KMS-11 (cell line): ENCODE measurements around the gene DMD.

Experiments used
- H2AFZ ChIP-seq: fragments of 200-600 bp; sonication (generic); 2 replicates; pipeline ENCODE4 v1.6.1; 2016; ENCODE audit warnings: antibody characterized with exemption, mixed run types, low read depth
- H3K27ac ChIP-seq: fragments of 200-600 bp; sonication (generic); 2 replicates; pipeline ENCODE4 v1.6.1; 2016; ENCODE audit warnings: mild to moderate bottlenecking, mixed run types
- H3K27me3 ChIP-seq: fragments of 200-600 bp; sonication (generic); 2 replicates; pipeline ENCODE4 v1.6.1; 2017; ENCODE audit warnings: mild to moderate bottlenecking, low read depth, mixed run types, moderate library complexity; ENCODE audit not compliant: insufficient read depth
- H3K36me3 ChIP-seq: fragments of 200-600 bp; sonication (generic); 2 replicates; pipeline ENCODE4 v1.6.1; 2017; ENCODE audit warnings: mild to moderate bottlenecking, mixed run types; ENCODE audit not compliant: insufficient read depth
- H3K4me1 ChIP-seq: fragments of 200-600 bp; sonication (generic); 2 replicates; pipeline ENCODE4 v1.6.1; 2016; ENCODE audit warnings: mild to moderate bottlenecking, low read depth, mixed run types; ENCODE audit not compliant: poor library complexity, severe bottlenecking
- H3K4me2 ChIP-seq: fragments of 200-600 bp; sonication (generic); 2 replicates; pipeline ENCODE4 v1.7.0; 2016; ENCODE audit warnings: mild to moderate bottlenecking, mixed run types
- H3K4me3 ChIP-seq: fragments of 200-600 bp; sonication (generic); IDR thresholded peaks from 2 replicates; pipeline ENCODE4 v1.6.1; 2017; ENCODE audit warnings: low read depth, low read length, mixed read lengths; ENCODE audit not compliant: insufficient read depth
- H3K79me2 ChIP-seq: fragments of 200-600 bp; sonication (generic); 2 replicates; pipeline ENCODE4 v1.6.1; 2016; ENCODE audit warnings: low read depth, mixed run types; ENCODE audit not compliant: insufficient read depth
- H3K9ac ChIP-seq: fragments of 200-600 bp; sonication (generic); 2 replicates; pipeline ENCODE4 v1.6.1; 2016; ENCODE audit warnings: mild to moderate bottlenecking, mixed run types
- H4K20me1 ChIP-seq: fragments of 200-600 bp; sonication (generic); 2 replicates; pipeline ENCODE4 v1.6.1; 2016; ENCODE audit warnings: mild to moderate bottlenecking, mixed run types; ENCODE audit not compliant: insufficient read depth
- CTCF ChIP-seq: fragments of 200-600 bp; sonication (generic); conservative IDR thresholded peaks from 2 replicates; pipeline ENCODE4 v1.6.1; 2017; ENCODE audit warnings: low read depth, mild to moderate bottlenecking, antibody characterized with exemption, low read length, moderate library complexity, mixed read lengths

Gene DMD

GRCh38 chrX:32948130-32948529 lies 263.2 kb downstream of the DMD start:
- no peaks in the 10 kb centered on the region for H3K36me3 ChIP-seq
- H3K4me2 ChIP-seq, result no peak overlapping the region
- H3K27ac ChIP-seq, result no peak overlapping the region
- no peaks in the 10 kb centered on the region for H4K20me1 ChIP-seq
- no peak overlapping the region for H2AFZ ChIP-seq
- no peaks in the 10 kb centered on the region for H3K4me1 ChIP-seq
- no peaks in the 10 kb centered on the region for H3K27me3 ChIP-seq
- TF ChIP-seq CTCF, result no peak
- H3K4me3 ChIP-seq, result no peak overlapping the region
- no peak overlapping the region for H3K9ac ChIP-seq
- no peaks in the 10 kb centered on the region for H3K79me2 ChIP-seq

DNA sequence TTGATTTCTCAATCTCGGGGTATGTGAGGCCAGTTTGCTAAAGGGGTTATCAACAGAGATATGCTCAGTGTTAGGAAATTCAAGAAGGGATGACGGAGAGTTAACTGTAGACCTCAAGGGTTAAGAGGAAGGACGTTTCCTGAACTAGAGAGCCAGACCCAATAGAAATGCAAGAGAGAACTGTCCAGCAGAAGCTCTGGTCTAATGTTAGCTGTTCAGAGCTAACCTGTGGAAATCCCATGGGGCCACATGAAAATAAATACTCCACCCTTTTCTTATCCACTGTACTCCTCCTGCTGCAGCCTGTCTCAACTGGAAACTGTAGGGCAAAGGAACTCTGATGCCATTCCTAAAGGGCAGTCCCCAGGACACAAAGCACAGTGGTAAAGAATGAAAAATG lies 274.3 kb downstream of the DMD start:
- Histone ChIP-seq H3K9ac (no peak overlapping the region), H3K4me2 (no peak overlapping the region), H3K4me1 (no peaks in the 10 kb centered on the region), H4K20me1 (no peaks in the 10 kb centered on the region), H3K4me3 (no peak overlapping the region), H3K79me2 (no peaks in the 10 kb centered on the region), H3K27ac (no peak overlapping the region), H2AFZ (no peak overlapping the region), H3K36me3 (no peaks in the 10 kb centered on the region), H3K27me3 (no peaks in the 10 kb centered on the region)
- TF ChIP-seq CTCF, result no peak

- Histone ChIP-seq H3K79me2 (no peaks in the 10 kb centered on the region), H3K36me3 (no peaks in the 10 kb centered on the region), H3K4me1 (no peaks in the 10 kb centered on the region), H2AFZ (no peak overlapping the region), H4K20me1 (no peaks in the 10 kb centered on the region), H3K4me2 (no peak overlapping the region), H3K9ac (no peak overlapping the region), H3K27me3 (no peaks in the 10 kb centered on the region), H3K27ac (no peak overlapping the region), H3K4me3 (no peak overlapping the region)
- TF ChIP-seq CTCF, result no peak
Measured at GRCh38 chrX:32933548-32933947, 277.8 kb downstream of the DMD start.

DNA sequence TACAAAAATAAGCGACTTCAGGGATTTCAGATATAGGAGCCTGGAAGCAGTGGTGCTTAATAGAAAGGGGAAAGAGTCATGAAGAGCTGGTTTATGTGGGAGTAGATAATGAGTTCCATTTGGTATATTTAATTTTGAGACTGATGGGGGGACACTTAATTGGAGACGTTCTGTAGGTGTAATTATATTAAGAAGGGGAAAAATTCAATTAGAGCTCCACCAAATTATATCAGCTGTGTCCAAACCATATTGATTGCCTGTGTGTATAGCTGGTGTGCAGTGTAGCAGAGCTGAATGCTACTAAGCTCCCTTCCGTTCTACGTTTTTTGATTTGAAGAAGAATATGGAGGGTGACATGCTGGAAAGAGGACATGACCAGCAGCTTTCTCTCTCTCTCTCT lies 282.3 kb downstream of the DMD start:
- Histone ChIP-seq H2AFZ (no peak overlapping the region), H3K36me3 (no peaks in the 10 kb centered on the region), H3K4me1 (no peaks in the 10 kb centered on the region), H3K4me3 (no peak overlapping the region), H3K79me2 (no peaks in the 10 kb centered on the region), H4K20me1 (no peaks in the 10 kb centered on the region), H3K27me3 (no peaks in the 10 kb centered on the region), H3K27ac (no peak overlapping the region), H3K4me2 (no peak overlapping the region), H3K9ac (no peak overlapping the region)
- no peak for TF ChIP-seq CTCF

- no peaks in the 10 kb centered on the region for H4K20me1 ChIP-seq
- no peaks in the 10 kb centered on the region for H3K27me3 ChIP-seq
- H3K4me1 ChIP-seq, result no peaks in the 10 kb centered on the region
Measured at GRCh38 chrX:32896088-32896487, 315.3 kb downstream of the DMD start.

More at GRCh38 chrX:32896088-32896487, 315.3 kb downstream of the DMD start:
- Histone ChIP-seq H3K4me3 (no peak overlapping the region), H3K27ac (no peak overlapping the region), H2AFZ (no peak overlapping the region), H3K4me2 (no peak overlapping the region), H3K79me2 (no peaks in the 10 kb centered on the region), H3K9ac (no peak overlapping the region), H3K36me3 (no peaks in the 10 kb centered on the region)
- TF ChIP-seq CTCF, result no peak
